Colon (tissue), 2 donors: Measurements from ENCODE around the gene CD83.
"Not testable (repeated sequence)": the region's sequence is repeated elsewhere in the genome, so short reads cannot be mapped to it uniquely, and the experiment has no call there.

Experiments used
- FAIRE-seq: peaks from 2 replicates; lab custom pipeline; 2012; peaks lifted over from hg19 to GRCh38; lab: Jason Lieb, UNC
- donor health status: control.
- donor health status: control.

Gene CD83

GRCh38 chr6:14149739-14150130, 32.2 kb downstream of the CD83 start:
- no peak for FAIRE-seq

- not testable (repeated sequence) for FAIRE-seq
Observed at GRCh38 chr6:14151300-14151699, 33.7 kb downstream of the CD83 start.

DNA sequence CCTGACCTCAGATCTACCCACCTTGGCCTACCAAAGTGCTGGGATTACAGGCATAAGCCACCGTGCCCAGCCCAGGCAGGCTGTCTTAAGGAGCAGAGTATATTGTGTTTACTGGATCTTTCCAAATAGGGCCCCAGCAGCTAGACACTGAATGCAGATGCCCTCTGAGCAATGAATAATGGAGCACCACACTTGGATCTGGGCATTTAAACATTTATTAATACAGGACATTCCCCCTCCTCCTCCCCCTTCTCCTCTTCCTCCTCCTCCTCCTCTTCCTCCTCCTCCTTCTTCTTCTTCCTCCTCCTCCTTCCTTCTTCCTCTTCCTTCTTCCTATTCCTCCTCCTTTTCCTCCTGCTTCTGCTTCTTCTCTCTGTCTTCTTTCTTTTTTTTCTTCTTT, 34.2 kb downstream of the CD83 start:
- FAIRE-seq = no peak

DNA sequence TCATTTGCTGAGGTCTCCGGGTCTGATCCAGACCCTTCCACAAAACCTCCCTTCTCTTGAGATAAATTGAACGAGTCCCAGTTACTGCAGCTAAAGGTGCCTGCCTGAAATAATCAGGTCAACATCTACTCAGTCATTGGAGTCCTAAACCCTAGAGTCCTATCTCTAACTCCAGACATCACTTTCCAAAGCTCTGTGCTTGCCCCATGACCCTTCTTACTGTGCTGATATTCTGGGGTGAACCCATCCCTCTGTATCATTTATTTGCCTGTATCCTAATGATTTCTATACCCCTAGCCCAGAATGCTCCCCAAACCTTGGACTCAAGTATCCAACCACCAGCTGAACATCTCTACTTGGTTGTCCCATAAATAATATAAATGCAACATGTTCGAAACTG, 35.7 kb downstream of the CD83 start:
- no peak for FAIRE-seq

GRCh38 chr6:14159090-14159489, 41.5 kb downstream of the CD83 start:
- FAIRE-seq = no peak

- FAIRE-seq = no peak
Observed at GRCh38 chr6:14162826-14163225, 45.3 kb downstream of the CD83 start.

DNA sequence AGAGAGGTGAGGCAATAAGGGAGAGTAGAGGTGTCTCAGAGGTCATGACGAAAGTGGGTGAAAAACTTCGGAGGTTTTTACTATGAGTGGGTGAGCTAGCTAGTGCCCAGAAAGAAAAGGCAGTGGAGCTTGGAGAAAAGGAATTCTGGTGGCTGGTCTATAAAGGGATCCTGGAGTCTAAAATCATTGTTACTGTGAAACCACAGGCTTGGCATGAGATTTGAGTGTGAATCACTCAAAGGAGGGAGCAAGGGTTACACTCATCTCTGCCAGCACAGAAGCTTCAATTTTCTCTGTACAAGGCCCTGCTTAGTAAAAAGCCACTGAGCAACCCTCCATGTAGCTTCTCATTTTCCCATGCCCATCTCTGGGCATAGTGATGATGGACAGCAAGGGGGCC, 47.5 kb downstream of the CD83 start:
- no peak for FAIRE-seq

- no peak for FAIRE-seq
Observed at GRCh38 chr6:14166839-14167238, 49.3 kb downstream of the CD83 start.

DNA sequence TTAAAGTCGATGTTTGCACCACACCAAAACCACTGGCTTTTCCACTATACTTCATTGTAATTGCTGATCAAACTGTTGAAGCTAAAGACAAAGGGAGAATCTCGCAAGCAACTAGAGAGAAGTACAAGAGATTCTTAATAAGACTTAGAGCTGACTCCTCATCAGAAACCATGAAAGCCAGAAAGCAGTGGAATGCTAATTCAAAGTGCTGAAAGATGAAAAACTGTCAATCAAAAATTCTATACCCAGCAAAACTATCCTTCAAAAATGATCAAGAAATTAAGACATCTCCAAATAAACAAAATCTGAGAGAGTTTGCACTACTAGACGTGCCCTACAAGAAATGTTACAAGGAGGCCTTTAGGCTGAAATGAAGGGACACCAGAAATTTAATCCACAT, 52.6 kb downstream of the CD83 start:
- no peak for FAIRE-seq

- no peak for FAIRE-seq
Observed at GRCh38 chr6:14172562-14172961, 55.0 kb downstream of the CD83 start.

DNA sequence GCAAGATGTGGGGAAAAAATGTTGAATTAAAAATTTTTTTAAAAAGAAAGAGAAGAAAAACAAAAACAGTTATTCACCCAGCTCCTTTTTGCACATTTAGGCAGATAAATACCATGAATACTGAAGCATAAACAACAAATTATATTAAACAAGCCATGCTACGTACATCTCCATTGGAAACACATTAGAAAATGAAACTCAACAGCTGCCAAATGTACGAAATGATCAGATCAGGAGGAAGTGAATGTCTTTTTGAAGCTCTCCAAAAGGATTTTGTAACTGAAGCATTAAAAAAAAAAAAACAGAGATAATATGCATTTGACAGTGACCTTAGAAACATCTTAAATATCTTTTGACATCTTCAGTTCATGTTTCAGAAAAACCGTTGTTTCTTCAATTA, 56.7 kb downstream of the CD83 start:
- peak; percentile 14 for FAIRE-seq

DNA sequence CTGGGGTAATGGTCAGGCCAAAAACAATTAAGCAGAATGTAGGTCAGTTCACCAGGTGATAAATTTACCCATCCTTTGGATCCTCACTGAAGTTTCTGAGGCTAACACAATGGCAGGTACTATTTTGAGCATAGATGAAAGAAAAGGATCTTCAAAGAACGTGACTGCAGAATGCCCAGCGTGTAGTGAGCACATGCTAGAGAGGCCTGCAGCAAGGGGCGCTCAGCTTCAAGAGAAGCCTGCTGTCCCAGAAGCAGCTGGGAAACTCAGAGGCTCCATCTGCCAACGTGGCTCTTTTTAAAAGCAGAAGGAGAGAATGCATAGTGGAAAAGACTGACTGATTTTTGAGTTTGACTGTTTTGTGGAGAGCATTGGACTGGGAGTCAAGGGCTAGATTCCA, 57.4 kb downstream of the CD83 start:
- no peak for FAIRE-seq

GRCh38 chr6:14176429-14176828, 58.9 kb downstream of the CD83 start:
- FAIRE-seq = no peak

DNA sequence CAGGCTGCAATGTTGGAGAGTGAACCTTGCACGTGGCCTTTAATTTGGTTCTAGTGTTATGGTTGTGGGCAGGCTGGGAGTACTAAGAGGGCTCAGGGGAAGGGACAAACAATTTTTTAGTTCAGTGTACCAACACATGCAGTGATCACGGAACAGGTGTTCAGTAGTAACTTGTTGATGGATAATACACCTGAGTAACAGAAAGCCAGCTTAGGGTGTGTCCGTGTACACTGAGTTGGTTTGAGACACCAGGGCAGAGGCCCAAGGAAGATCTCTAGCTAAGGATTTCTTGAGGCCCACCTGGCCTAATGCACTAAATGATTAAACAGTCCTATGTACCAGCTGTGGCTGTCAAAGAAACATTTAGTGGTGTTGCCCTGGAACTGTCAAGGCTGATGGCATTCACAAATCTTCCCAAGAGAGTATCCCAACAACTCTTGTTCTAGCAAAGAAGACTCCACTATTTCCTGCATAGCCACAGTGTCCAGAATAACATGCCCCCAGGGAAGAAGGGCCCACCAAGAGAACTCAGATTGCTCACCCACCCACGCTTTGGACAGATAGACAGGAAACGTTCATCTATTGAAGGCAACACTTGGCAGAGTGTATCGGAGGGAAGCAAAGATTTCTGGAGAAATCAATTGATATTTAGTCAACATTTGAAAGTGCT, 60.0 kb downstream of the CD83 start:
- FAIRE-seq = no peak

GRCh38 chr6:14178083-14178445, 60.5 kb downstream of the CD83 start:
- FAIRE-seq = no peak

DNA sequence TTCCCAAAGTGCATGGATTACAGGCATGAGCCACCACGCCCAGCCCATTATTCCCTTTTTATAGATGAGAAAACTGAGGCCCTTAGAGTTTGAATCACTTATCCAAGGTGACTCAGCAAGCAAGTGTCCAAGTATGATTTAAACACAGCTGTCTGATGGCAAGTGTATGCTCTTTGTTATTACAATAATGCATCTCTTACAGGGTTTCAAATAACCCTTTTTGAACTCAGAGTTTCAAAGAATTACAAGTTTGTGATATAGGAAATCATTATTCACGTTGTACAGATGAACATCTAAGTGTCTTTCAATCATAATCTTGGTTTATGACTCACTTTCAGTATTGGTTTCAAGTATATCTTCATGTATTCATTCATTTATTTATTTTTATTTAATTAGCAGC, 63.0 kb downstream of the CD83 start:
- no peak for FAIRE-seq

GRCh38 chr6:14182916-14183315, 65.3 kb downstream of the CD83 start:
- FAIRE-seq = no peak
